Urinary bladder (tissue), 4 donors: ENCODE results near the gene PYDC1. TPM values are rescaled to one million over a fixed set of nuclear protein-coding genes. Genes with fewer than 3 reads are reported as not detected.
"Not testable (repeated sequence)": the region's sequence is repeated elsewhere in the genome, so short reads cannot be mapped to it uniquely, and the experiment has no call there.

Experiments
- DNase-seq: peaks from one replicate; pipeline ENCODE4 v3.0.0-alpha.2; 2015; ENCODE audit errors: extremely low spot score
- H3K27ac ChIP-seq: one replicate; pipeline ENCODE4 v1.5.1; 2013; ENCODE audit warnings: low read depth, mild to moderate bottlenecking, moderate library complexity
- H3K36me3 ChIP-seq: one replicate; pipeline ENCODE4 v1.6.1; 2013; ENCODE audit warnings: mild to moderate bottlenecking, moderate library complexity; ENCODE audit not compliant: insufficient read depth
- H3K4me1 ChIP-seq: one replicate; pipeline ENCODE4 v1.6.1; 2013; ENCODE audit warnings: mild to moderate bottlenecking, moderate library complexity; ENCODE audit not compliant: insufficient read depth
- H3K4me3 ChIP-seq: one replicate; pipeline ENCODE4 v1.5.1; 2013; ENCODE audit warnings: low read depth, low read length
- WGBS: extraction: QIAGEN DNeasy Blood & Tissue Kit; methylation state at CpG from one replicate; pipeline ENCODE4 v1.1.7; 2013; 5-methylcytosine and 5-hydroxymethylcytosine counted together
- polyA plus RNA-seq: library from polyadenylated mRNA; stranded (reverse); fragments of 200-250 nt; gene quantifications from one replicate; pipeline ENCODE4 v1.2.3, GENCODE V29; 2013
- total RNA-seq: library from RNA; depleted of rRNA; stranded (reverse); fragments of >200 nt; gene quantifications from one replicate; pipeline ENCODE4 v1.2.3, GENCODE V29; 2014
- donor health status: healthy with polysubstance abuse.
- donor health status: healthy.

The PYDC1 gene
- not detected for total RNA-seq
- not detected for polyA plus RNA-seq

DNA sequence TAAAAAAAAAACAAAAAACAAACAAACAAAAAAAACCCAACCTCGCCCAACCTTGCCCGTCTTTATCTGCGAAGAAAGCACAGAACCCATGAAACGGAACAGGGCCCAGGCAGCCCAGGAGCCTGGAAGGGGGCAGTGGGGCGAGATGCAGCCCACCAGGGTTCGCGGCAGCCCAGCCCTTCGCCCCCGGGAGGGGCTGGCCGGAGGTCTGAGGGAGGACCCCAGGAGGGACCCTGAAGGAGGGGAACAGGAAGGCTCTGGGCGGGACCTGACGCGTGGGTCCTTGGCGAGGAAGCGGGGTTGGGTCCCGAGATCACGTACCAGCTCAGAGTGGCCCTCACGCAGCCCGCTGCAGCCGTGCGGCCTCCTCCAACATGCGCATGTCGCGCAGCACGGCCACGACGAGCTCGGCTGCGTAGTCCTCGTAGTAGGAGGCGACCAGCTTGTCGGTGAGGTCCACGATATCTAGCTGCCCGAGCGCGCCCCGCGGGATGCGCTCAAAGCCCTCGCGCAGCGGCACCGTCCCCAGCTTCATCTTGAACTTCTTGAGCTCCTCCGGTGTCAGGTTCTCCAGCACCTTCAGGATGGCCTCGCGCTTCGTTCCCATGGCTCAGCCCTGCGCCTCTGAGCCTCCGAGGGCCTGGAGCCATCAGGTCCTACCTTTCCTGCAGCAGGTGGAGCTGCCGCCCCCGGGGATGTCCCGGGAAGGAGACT, at the start of gene PYDC1:
Gene PYDC1, minus strand, starts transcription at position 714 of the 714 bp plus-strand sequence. Its CDS starts 107 bp downstream, at position 607.
- 4% methylated on average over 52 of the region's 52 CpGs for WGBS
- no peaks in the 10 kb centered on the region for H3K36me3 ChIP-seq
- DNase-seq, result no peak
- no peaks in the 10 kb centered on the region for H3K4me1 ChIP-seq
- H3K4me3 ChIP-seq, result peak within 1 kb of the TSS; percentile 11
- H3K27ac ChIP-seq, result no peak within 1 kb of the TSS

DNA sequence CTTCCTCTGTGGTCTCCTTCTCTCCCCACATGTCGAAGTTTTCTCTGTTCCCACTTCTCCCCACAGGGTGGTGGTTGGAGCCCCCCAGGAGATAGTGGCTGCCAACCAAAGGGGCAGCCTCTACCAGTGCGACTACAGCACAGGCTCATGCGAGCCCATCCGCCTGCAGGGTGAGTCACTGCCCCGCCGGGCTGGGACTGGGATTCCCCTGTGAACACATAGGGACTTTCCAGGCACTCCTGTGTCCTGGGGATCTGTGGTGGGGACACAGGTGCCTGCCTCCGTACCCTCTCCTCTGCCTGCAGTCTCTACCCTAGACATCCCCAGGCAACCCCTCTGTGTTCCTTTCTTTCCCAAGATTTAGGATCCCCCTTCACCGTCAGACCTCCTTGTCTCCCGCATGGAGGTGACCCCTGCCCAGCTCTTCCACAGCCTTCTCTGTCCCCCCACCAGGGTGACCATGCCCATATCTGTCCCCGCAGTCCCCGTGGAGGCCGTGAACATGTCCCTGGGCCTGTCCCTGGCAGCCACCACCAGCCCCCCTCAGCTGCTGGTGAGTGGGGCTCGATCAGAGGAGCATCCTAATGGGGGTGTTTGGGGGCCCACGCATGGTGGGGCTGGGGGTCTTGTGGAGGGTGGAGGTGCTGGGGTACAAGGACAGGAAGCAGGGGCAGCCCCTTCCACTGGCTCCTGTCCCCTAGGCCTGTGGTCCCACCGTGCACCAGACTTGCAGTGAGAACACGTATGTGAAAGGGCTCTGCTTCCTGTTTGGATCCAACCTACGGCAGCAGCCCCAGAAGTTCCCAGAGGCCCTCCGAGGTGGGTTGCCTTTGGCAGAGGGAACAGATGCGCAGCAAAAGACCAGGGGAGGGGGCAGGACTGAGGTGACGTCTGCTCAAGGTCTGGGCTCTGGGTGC, 48.7 kb upstream of the PYDC1 start:
- 59% methylated on average over 20 of the region's 20 CpGs for WGBS
- Histone ChIP-seq H3K4me1 (no peaks in the 10 kb centered on the region), H3K27ac (no peak overlapping the region), H3K4me3 (no peak overlapping the region), H3K36me3 (no peaks in the 10 kb centered on the region)
- no peak for DNase-seq

DNA sequence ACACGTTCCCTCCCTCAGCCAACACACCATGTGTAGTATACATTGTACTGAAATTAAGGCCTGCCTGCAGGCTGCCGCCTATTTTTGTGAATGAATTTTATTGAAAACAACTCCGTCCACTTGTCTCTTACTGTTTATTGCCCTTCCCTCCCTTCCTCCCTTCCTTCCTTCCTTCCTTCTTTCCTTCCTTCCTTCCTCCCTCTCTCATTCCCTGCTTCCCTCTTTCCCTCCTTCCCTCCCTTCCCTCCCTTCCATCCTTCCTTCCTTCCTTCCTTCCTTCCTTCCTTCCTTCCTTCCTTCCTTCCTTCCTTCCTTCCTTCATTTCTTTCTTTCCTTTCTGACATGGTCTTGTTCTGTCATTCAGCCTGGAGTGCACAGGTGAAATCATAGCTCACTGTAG, 45.1 kb upstream of the PYDC1 start:
- H3K4me1 ChIP-seq, result no peaks in the 10 kb centered on the region
- 71% methylated on average over 3 of the region's 3 CpGs for WGBS
- no peak overlapping the region for H3K27ac ChIP-seq
- H3K36me3 ChIP-seq, result no peaks in the 10 kb centered on the region
- DNase-seq, result no peak
- no peak overlapping the region for H3K4me3 ChIP-seq

DNA sequence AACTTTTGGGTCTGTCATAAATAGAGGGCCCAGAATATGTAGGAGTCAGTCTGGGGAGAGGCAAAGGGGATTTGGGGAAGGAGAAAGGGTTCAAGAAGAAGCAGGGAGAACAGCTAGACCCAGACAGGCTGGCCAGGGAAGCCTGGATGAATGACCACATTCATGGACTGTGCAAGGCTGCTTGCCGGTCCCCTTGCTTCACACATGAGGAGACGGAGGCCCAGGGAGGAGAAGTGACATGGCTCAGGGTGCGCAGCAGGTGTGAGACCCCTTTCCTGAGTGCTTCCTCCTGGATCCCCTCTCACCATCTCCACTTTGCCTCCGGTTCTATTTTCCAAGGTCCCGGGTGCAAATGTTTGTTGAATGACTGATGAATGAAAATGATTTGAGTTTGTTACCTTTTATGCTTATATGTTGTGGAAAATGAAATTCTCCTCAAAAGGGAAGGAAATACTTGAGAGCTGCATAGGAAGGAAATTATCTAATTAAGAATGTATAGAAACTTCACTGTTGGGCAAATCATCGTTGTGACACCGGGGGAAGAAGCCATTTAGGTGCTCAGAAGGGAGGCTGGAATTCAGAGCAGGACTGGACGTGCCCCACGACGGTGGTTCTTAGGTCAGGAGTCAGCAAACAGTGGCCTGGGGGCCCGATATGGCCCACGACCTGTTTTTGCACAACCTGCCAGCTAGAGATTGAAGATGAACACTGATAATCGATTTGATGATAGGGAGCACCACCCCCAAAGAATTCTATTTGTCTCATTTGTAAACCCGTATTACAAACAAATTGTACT, 43.4 kb upstream of the PYDC1 start:
- Histone ChIP-seq H3K4me1 (no peaks in the 10 kb centered on the region), H3K4me3 (no peak overlapping the region), H3K27ac (no peak overlapping the region), H3K36me3 (no peaks in the 10 kb centered on the region)
- DNase-seq, result no peak
- 64% methylated on average over 14 of the region's 14 CpGs for WGBS

DNA sequence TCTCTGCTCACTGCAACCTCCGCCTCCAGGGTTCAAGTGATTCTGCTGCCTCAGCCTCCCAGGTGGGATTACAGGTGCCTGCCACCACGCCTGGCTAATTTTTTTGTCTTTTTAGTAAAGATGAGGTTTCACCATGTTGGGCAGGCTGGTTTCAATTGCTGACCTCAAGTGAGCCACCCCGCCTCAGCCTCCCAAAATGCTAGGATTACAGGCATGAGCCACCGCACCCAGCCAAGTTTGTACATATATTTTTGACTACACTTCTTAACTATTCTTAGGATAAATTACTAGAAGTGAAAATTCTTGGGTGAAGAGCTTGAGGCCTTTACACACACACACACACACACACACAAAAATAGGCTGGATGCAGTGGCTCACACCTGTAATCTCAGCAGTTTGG, 41.4 kb upstream of the PYDC1 start:
- 82% methylated on average over 4 of the region's 4 CpGs for WGBS
- Histone ChIP-seq H3K4me3 (no peak overlapping the region), H3K4me1 (no peaks in the 10 kb centered on the region), H3K27ac (no peak overlapping the region), H3K36me3 (no peaks in the 10 kb centered on the region)
- DNase-seq, result no peak

DNA sequence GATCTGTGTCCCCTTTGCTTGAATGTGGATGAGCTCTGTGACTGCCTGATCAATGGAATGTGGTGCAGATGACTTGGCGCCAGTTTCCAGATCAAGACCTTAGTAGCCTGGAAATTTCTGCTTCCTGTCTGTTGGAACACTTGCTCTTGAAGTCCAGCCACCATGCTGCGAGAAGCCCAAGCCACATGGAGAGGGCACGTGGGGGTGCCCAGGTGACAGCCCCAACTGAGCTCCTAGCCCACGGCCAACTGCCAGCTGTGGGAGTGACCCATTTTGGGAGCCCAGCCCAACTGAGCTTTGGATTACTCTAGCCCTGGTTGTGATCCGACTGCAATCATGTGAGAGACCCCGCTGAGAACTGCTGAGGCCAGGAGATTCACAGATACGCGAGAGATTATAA, 39.5 kb upstream of the PYDC1 start:
- no peak for DNase-seq
- no peak overlapping the region for H3K4me3 ChIP-seq
- H3K4me1 ChIP-seq, result no peaks in the 10 kb centered on the region
- H3K36me3 ChIP-seq, result no peaks in the 10 kb centered on the region
- 79% methylated on average over 8 of the region's 8 CpGs for WGBS
- no peak overlapping the region for H3K27ac ChIP-seq

DNA sequence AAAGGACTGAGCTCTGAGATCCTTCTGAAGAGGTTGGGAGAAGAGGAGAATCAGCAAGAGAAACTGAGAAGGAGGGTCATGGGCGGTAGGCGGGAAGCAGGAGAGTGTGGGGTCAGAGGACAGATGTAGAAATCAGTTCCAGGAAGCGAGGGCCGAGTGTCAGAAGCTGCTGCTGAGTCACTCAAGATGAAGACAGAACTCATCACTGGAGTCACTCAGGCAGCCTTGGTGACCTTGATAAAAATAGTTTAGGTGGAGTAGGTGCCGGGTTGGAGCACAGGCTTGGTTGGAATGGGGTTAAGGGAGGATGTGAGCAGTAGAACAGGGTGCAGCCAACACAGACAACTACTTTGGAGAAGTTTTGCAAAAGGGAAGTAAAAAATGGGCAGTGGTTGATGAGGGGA, 36.7 kb upstream of the PYDC1 start:
- Histone ChIP-seq H3K4me3 (no peak overlapping the region), H3K4me1 (no peaks in the 10 kb centered on the region), H3K27ac (no peak overlapping the region), H3K36me3 (no peaks in the 10 kb centered on the region)
- 47% methylated on average over 5 of the region's 5 CpGs for WGBS
- DNase-seq, result no peak

DNA sequence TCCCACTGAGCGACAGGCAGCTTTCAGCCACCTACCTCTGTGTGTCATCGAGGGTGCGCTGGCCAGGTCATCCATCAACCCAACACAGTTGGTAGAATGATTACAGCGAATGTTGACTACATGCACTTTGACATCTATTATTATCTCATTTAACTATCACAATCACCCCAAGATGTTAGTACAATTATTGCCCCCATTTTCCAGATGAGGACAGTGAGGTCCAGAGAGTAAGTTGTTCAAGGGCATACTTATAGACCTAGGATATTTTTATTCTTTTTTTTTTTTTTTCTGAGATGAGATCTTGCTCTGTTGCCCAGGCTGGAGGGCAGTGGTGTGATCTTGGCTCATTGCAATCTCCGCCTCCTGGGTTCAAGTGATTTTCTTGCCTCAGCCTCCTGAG, 34.5 kb upstream of the PYDC1 start:
- no peak overlapping the region for H3K4me3 ChIP-seq
- 95% methylated on average over 5 of the region's 5 CpGs for WGBS
- no peaks in the 10 kb centered on the region for H3K4me1 ChIP-seq
- H3K36me3 ChIP-seq, result no peaks in the 10 kb centered on the region
- DNase-seq, result no peak
- H3K27ac ChIP-seq, result no peak overlapping the region

DNA sequence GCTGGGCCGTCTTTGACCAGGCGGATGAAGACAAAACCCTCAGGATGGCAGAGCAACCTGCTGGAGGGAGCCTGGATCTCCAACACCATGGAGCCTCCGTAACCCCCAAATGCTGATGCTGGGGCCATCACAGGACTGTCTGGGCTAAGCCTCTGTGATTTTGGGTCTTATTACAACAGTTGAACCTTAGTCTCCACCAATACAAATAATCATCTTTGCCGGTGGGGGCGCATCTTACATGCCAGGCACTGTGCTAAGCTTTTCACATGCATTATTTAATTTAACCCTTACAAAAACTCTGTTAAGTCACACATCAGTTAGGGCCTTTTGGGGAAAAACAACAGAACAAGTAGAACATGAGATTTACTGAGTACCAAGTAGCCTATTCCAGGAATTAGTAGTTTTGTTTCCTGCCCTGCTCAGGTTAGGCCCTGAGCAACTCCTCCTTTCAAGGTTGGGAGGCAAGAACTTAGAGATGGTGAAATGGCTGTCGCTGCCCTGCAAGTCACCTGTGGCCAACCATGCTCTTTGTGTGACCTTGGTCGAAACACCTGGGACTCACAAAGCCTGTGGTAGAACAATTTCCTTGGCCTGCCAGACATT, 33.9 kb upstream of the PYDC1 start:
- no peak for DNase-seq
- 90% methylated on average over 7 of the region's 7 CpGs for WGBS
- Histone ChIP-seq H3K27ac (no peak overlapping the region), H3K4me1 (no peaks in the 10 kb centered on the region), H3K4me3 (no peak overlapping the region), H3K36me3 (no peaks in the 10 kb centered on the region)

DNA sequence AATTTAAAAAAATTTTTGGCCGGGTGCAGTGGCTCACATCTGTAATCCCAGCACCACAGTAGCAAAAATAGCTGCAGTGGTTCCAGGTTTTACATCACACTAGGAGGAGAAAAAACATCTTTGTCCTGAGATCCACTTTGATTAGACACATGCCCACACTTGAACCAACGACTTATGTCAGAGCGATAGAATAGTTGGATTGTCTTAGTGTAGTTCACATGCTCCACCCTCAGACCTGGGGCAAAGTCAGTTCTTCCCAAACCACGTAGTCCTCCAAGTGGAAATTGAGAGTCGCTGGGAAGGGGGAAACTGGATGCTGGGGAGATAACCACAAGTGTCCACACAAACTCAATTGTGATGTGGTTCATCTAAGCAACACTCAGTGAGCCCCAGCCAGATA, 31.4 kb upstream of the PYDC1 start:
- Histone ChIP-seq H3K4me3 (no peak overlapping the region), H3K27ac (no peak overlapping the region), H3K36me3 (no peaks in the 10 kb centered on the region), H3K4me1 (no peaks in the 10 kb centered on the region)
- 78% methylated on average over 5 of the region's 5 CpGs for WGBS
- DNase-seq, result no peak

DNA sequence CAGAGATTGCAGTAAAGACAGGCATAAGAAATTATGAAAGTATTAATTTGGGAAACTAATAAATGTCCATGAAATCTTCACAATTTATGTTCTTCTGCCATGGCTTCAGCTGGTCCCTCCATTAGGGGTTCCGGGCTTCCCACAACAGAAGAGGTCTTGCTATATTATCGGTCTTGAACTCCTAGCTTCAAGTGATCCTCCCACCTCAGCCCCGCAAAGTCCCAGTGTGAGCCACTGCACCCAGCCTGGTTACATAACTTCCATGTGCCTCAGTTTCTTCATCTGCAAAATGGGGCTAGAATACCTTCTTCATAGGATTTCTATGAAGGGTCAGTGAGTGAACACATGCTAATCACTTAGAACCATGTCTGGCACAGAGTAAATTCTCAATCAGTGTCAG, 29.4 kb upstream of the PYDC1 start:
- Histone ChIP-seq H3K4me3 (no peak overlapping the region), H3K27ac (no peak overlapping the region), H3K4me1 (no peaks in the 10 kb centered on the region), H3K36me3 (no peaks in the 10 kb centered on the region)
- WGBS, result 89% methylated on average over 3 of the region's 3 CpGs
- no peak for DNase-seq

DNA sequence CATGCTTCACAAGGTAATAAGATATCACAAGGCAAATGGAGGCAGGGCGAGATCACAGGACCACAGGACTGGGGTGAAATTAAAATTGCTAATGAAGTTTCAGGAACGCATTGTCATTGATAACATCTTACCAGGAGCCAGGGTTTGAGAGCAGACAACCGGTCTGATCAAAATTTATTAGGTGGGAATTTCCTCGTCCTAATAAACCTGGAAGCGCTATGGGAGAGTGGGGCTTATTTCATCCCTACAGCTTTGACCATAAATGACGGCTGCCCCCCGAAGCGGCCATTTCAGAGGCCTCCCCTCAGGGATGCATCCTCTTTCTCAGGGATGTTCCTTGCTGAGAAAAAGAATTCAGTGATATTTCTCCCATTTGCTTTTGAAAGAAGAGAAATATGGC, 28.7 kb upstream of the PYDC1 start:
- H3K27ac ChIP-seq, result not testable (repeated sequence)
- 26% methylated on average over 8 of the region's 8 CpGs for WGBS

More for the DNA sequence above, 28.7 kb upstream of the PYDC1 start:
- not testable (repeated sequence) for H3K36me3 ChIP-seq, DNase-seq, H3K4me3 ChIP-seq, H3K4me1 ChIP-seq
